Gastroesophageal sphincter (tissue), 3 donors: Measurements from ENCODE around the gene MAN2B2.

ENCODE experiments used
- CTCF ChIP-seq, 4 experiments: fragments of 200-600 bp in 2 of 4; fragments of 450-650 bp in 2 of 4; sonication (generic) in 1 of 4; IDR thresholded peaks; one replicate each; pipeline ENCODE4 v1.5.1; 2017 to 2019; ENCODE audit warnings: antibody characterized with exemption in 4 of 4, mild to moderate bottlenecking in 2 of 4, moderate library complexity in 2 of 4
- EP300 ChIP-seq: sonication (generic); formaldehyde crosslinking; IDR thresholded peaks from one replicate; pipeline ENCODE4 v1.6.1; 2017; ENCODE audit warnings: antibody characterized with exemption, mild to moderate bottlenecking
- POLR2A ChIP-seq, 2 donors: fragments of 450-650 bp; IDR thresholded peaks; one replicate each; pipeline ENCODE4 v1.6.1; 2017; ENCODE audit warnings: antibody characterized with exemption in 2 of 2, mild to moderate bottlenecking in 2 of 2, moderate library complexity in 1 of 2

GRCh38 chr4:6643141-6643847 is 68.3 kb downstream of the MAN2B2 start:
- TF ChIP-seq POLR2A (IDR thresholded peaks at IDR 0.05) (no peak), CTCF (IDR thresholded peaks at IDR 0.05) (no peak), EP300 (no peak)
